SIG-M5 treated with dmso at 0.1 percent for 504 hours (cell line): ENCODE results near the gene PIR.

ENCODE experiments used
- DNase-seq: peaks from one replicate; lab custom pipeline; 2025; ENCODE audit not compliant: unreplicated experiment; lab: John Stamatoyannopoulos, UW

Gene PIR

GRCh38 chrX:15492469-15492868 is 664 bp downstream of the PIR start:
- DNase-seq = no peak

GRCh38 chrX:15483891-15484290 is 9.2 kb downstream of the PIR start:
- DNase-seq = no peak

GRCh38 chrX:15475486-15475885 is 17.6 kb downstream of the PIR start:
- no peak for DNase-seq

- no peak for DNase-seq
Observed at GRCh38 chrX:15475021-15475420, 18.1 kb downstream of the PIR start.

GRCh38 chrX:15474028-15474427 is 19.1 kb downstream of the PIR start:
- DNase-seq = no peak

GRCh38 chrX:15472531-15472930 is 20.6 kb downstream of the PIR start:
- no peak for DNase-seq

- DNase-seq = peak; percentile 67
Observed at GRCh38 chrX:15471028-15471427, 22.1 kb downstream of the PIR start.

GRCh38 chrX:15469613-15470012 is 23.5 kb downstream of the PIR start:
- no peak for DNase-seq

GRCh38 chrX:15468036-15468435 is 25.1 kb downstream of the PIR start:
- peak; percentile 18 for DNase-seq

- DNase-seq = no peak
Observed at GRCh38 chrX:15465896-15466651, 27.1 kb downstream of the PIR start.

- DNase-seq = no peak
Observed at GRCh38 chrX:15465347-15465746, 27.8 kb downstream of the PIR start.

- no peak for DNase-seq
Observed at GRCh38 chrX:15464704-15465103, 28.4 kb downstream of the PIR start.

- no peak for DNase-seq
Observed at GRCh38 chrX:15451913-15452312, 41.2 kb downstream of the PIR start.

GRCh38 chrX:15448010-15448639 is 45.0 kb downstream of the PIR start:
- DNase-seq = no peak

GRCh38 chrX:15441464-15441863 is 51.7 kb downstream of the PIR start:
- DNase-seq = no peak

- DNase-seq = no peak
Observed at GRCh38 chrX:15438332-15438731, 54.8 kb downstream of the PIR start.

GRCh38 chrX:15437724-15438123 is 55.4 kb downstream of the PIR start:
- no peak for DNase-seq

GRCh38 chrX:15435836-15436619 is 57.1 kb downstream of the PIR start:
- no peak for DNase-seq

GRCh38 chrX:15434205-15434604 is 58.9 kb downstream of the PIR start:
- DNase-seq = no peak

- no peak for DNase-seq
Observed at GRCh38 chrX:15430584-15430983, 62.5 kb downstream of the PIR start.

GRCh38 chrX:15430076-15430475 is 63.1 kb downstream of the PIR start:
- DNase-seq = no peak

GRCh38 chrX:15425024-15425423 is 68.1 kb downstream of the PIR start:
- DNase-seq = no peak
